ENCODE data around the gene OGDH. TPM values are rescaled to one million over a fixed set of nuclear protein-coding genes. Genes with fewer than 3 reads are reported as not detected.

Gene OGDH
- total RNA-seq, 1 donor from 2014 or later = 70.4 TPM

DNA sequence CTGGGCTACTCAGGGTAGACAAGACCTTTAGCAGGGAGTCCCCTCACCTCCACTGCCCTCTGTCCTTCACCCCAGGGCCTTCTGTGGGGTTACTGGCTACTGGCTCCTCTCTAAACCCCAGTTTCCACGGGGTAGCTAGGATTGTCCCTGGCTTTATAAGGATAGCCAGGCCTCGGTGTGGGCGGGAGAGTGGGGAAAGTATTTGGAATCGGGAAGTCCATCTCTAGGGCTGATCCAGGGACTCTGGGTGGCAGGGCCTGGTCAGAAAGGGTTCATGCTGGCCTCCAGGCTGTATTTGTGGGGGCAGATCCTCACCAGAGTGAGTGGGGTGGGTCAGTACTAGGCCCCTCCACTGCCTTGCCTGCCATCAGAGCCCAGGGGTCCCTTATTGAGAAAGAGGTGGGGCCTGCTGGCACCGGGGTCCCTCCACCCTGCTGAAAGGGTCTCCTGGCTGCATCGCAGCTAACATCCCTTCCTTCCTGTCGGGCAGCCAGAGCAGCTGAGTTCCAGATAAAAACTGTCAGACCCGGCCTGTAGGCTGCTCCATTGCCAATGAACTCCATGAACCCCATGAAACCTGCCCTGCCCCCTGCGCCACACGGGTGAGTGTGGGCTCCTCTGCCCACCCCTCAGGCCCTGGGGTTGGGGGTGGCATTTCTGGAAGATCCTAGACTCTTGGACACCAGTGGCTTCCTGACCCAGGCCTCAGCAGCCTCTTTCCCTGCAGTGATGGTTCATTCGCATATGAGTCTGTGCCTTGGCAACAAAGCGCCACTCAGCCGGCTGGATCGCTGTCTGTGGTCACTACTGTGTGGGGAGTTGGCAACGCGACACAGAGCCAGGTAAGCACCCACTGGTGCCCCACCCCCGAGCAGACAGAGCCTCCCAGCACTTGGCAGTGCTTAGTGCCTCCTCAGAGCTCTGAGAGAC is 149.5 kb downstream of the OGDH start:
- no peak for DNase-seq (ENCODE audit: extremely low read depth, low read depth, low spot score)

DNA sequence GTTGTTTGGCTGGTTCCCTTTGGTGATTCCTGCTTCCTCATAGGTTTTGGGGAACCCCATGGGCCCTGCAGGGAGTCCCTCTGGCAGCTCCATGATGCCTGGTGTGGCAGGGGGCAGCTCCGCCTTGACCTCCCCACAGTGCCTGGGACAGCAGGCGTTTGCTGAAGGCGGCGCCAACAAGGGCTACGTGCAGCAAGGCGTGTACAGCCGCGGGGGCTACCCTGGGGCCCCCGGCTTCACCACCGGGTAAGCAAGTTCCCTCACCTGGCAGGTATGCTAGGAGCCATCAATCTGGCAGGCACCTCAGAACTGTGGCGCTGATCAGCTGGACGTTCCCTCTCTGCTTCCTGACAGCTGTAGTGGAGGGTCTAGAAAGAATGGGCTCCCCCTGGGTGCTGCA is 150.5 kb downstream of the OGDH start:
- DNase-seq (ENCODE audit: extremely low read depth, low read depth, low spot score) = no peak

DNA sequence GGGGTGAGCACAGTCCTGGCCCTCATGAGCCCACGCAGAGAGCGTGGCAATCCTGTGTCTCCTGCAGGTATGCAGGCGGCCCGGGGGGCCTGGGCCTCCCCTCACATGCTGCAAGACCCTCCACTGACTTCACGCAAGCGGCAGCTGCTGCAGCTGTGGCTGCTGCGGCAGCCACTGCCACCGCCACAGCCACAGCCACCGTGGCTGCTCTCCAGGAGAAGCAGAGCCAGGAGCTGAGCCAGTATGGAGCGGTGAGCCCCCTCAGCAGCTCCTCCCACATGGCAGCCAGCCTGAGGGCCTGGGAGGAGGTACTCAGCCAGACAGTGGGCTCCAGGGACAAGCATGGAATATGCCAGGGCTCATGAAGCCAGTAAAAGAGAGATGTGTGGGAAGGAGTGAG is 150.9 kb downstream of the OGDH start:
- DNase-seq (ENCODE audit: extremely low read depth, low read depth, low spot score) = no peak

DNA sequence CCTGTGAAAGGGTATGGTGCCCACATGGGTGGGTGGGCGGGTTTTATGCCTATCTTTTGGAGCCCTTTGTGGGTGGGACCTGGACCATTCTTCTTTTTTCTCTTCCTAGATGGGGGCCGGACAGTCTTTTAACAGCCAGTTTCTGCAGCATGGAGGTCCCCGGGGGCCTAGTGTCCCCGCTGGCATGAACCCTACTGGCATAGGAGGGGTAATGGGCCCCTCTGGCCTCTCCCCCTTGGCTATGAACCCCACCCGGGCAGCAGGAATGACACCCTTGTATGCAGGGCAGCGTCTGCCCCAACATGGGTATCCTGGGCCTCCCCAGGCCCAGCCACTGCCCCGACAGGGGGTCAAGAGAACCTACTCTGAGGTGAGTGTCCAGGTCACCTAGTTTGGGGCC is 151.3 kb downstream of the OGDH start:
- no peak for DNase-seq (ENCODE audit: extremely low read depth, low read depth, low spot score)

Other genes with a start within 250 kb of the OGDH start
- gene NUDCD3, start 116.0 kb upstream of the OGDH start, total RNA-seq = 84.5 and 90.9 TPM in 2 replicates
- not detected in 2 replicates for gene NPC1L1, start 65.3 kb upstream of the OGDH start, total RNA-seq
- gene DDX56, start 32.7 kb upstream of the OGDH start, total RNA-seq = 79.6 and 89.5 TPM in 2 replicates
- 89.7 and 126 TPM in 2 replicates for gene TMED4, start 24.4 kb upstream of the OGDH start, total RNA-seq
- 32.2 and 49.0 TPM in 2 replicates for gene ZMIZ2, start 142.2 kb downstream of the OGDH start, total RNA-seq
- gene PPIA, start 190.1 kb downstream of the OGDH start, total RNA-seq = 2,756 and 3,660 TPM in 2 replicates
- gene H2AZ2, start 241.5 kb downstream of the OGDH start, total RNA-seq = 111 and 134 TPM in 2 replicates

All from glomerular endothelial cell (primary cell).